NCI-H1105 (cell line): ENCODE measurements around the gene OR2AE1.
A peak's percentile ranks its signal among the peaks of the same experiment; 100 is the strongest.
"Not testable (repeated sequence)": the region's sequence is repeated elsewhere in the genome, so short reads cannot be mapped to it uniquely, and the experiment has no call there.

Source experiments
- DNase-seq: peaks from one replicate; lab custom pipeline; 2025; lab: John Stamatoyannopoulos, UW

The OR2AE1 gene

GRCh38 chr7:99876933-99877332 lies at the start of gene OR2AE1:
Gene OR2AE1 (minus strand): TSS chr7:99877033. CDS start chr7:99877033, 0 bp downstream.
- DNase-seq = no peak

GRCh38 chr7:99926321-99926720 lies 49.5 kb upstream of the OR2AE1 start:
- DNase-seq = no peak

GRCh38 chr7:99923200-99923599 lies 46.4 kb upstream of the OR2AE1 start:
- no peak for DNase-seq

- no peak for DNase-seq
Observed at GRCh38 chr7:99920149-99920548, 43.3 kb upstream of the OR2AE1 start.

- DNase-seq = no peak
Observed at GRCh38 chr7:99919814-99920112, 42.9 kb upstream of the OR2AE1 start.

- DNase-seq = peak; percentile 85
Observed at GRCh38 chr7:99918959-99919813, 42.4 kb upstream of the OR2AE1 start, which contains the start of gene TRIM4. Gene TRIM4 (minus strand): TSS chr7:99919530. CDS start chr7:99919401, 129 bp downstream.

GRCh38 chr7:99910976-99911375 lies 34.1 kb upstream of the OR2AE1 start:
- DNase-seq = no peak

GRCh38 chr7:99901581-99901980 lies 24.7 kb upstream of the OR2AE1 start:
- DNase-seq = no peak

GRCh38 chr7:99899830-99900519 lies 23.1 kb upstream of the OR2AE1 start:
- DNase-seq = no peak

GRCh38 chr7:99898836-99899235 lies 22.0 kb upstream of the OR2AE1 start:
- DNase-seq = no peak

- DNase-seq = no peak
Observed at GRCh38 chr7:99898023-99898357, 21.2 kb upstream of the OR2AE1 start.

- DNase-seq = no peak
Observed at GRCh38 chr7:99897322-99898022, 20.6 kb upstream of the OR2AE1 start.

- no peak for DNase-seq
Observed at GRCh38 chr7:99894738-99895137, 17.9 kb upstream of the OR2AE1 start.

GRCh38 chr7:99893280-99893679 lies 16.4 kb upstream of the OR2AE1 start:
- DNase-seq = no peak

- DNase-seq = not testable (repeated sequence)
Observed at GRCh38 chr7:99890348-99890747, 13.5 kb upstream of the OR2AE1 start.

- DNase-seq = not testable (repeated sequence)
Observed at GRCh38 chr7:99888366-99888765, 11.5 kb upstream of the OR2AE1 start.

- no peak for DNase-seq
Observed at GRCh38 chr7:99881370-99881769, 4.5 kb upstream of the OR2AE1 start.

- no peak for DNase-seq
Observed at GRCh38 chr7:99876491-99876890, 342 bp downstream of the OR2AE1 start.

GRCh38 chr7:99868246-99868645 lies 8.6 kb downstream of the OR2AE1 start:
- DNase-seq = no peak

GRCh38 chr7:99867477-99867876 lies 9.4 kb downstream of the OR2AE1 start:
- DNase-seq = not testable (repeated sequence)

GRCh38 chr7:99863847-99864440 lies 12.9 kb downstream of the OR2AE1 start:
- DNase-seq = no peak
